ENCODE results near the gene MID1. TPM values are rescaled to one million over a fixed set of nuclear protein-coding genes. Genes with fewer than 3 reads are reported as not detected.

MID1 gene
- total and polyA plus RNA-seq, 4 donors: 4.3 to 25.8 (median 12.9) TPM

- H3K4me1 ChIP-seq (ENCODE audit: control insufficient read depth in 5 of 5, insufficient read depth in 5 of 5, low read length in 5 of 5): peaks cover 0 to 4% (median 3%) of the 10 kb centered on the region in 5 donors
- H3K27ac ChIP-seq (ENCODE audit: low read depth in 1 of 2, low read length in 1 of 2): no peak overlapping the region
- WGBS, 2 donors: 83 to 91% methylated on average over 4 of the region's 4 CpGs
- H3K36me3 ChIP-seq (ENCODE audit: control insufficient read depth in 4 of 4, insufficient read depth in 4 of 4, low read length in 4 of 4): peaks cover 0 to 2% (median 0%) of the 10 kb centered on the region in 4 donors
- no peak overlapping the region for H3K4me3 ChIP-seq
- peaks cover 0 to 21% (median 5%) of the 10 kb centered on the region in 3 donors for H3K27me3 ChIP-seq (ENCODE audit: control insufficient read depth in 3 of 3, insufficient read depth in 3 of 3, low read length in 2 of 3)
- ATAC-seq (ENCODE audit: insufficient read depth, low FRiP score): no peak
- no peak for TF ChIP-seq CTCF (IDR thresholded peaks at IDR 0.05; ENCODE audit: control extremely low read depth, extremely low read depth)
- no peak for DNase-seq
- H3K9ac ChIP-seq (ENCODE audit: insufficient read depth in 1 of 2, low read length in 2 of 2): no peak overlapping the region
- H3K9me3 ChIP-seq (ENCODE audit: control insufficient read depth in 4 of 4, insufficient read depth in 3 of 4, low read length in 3 of 4): no peaks in the 10 kb centered on the region
These were observed 114.7 kb downstream of the MID1 start for GRCh38 chrX:10505726-10506125.

- no peak overlapping the region for H3K27ac ChIP-seq (ENCODE audit: low read depth in 1 of 2, low read length in 1 of 2)
- H3K36me3 ChIP-seq (ENCODE audit: control insufficient read depth in 4 of 4, insufficient read depth in 4 of 4, low read length in 4 of 4): no peaks in the 10 kb centered on the region
- H3K9me3 ChIP-seq (ENCODE audit: control insufficient read depth in 4 of 4, insufficient read depth in 3 of 4, low read length in 3 of 4): no peaks in the 10 kb centered on the region
- 67 to 81% methylated on average over 2 of the region's 2 CpGs for WGBS, 2 donors
- DNase-seq (no peak), ATAC-seq (ENCODE audit: insufficient read depth, low FRiP score) (no peak)
- H3K4me3 ChIP-seq: no peak overlapping the region
- TF ChIP-seq CTCF (IDR thresholded peaks at IDR 0.05; ENCODE audit: control extremely low read depth, extremely low read depth): no peak
- no peak overlapping the region for H3K9ac ChIP-seq (ENCODE audit: insufficient read depth in 1 of 2, low read length in 2 of 2)
- H3K4me1 ChIP-seq (ENCODE audit: control insufficient read depth in 5 of 5, insufficient read depth in 5 of 5, low read length in 5 of 5): peaks cover 0 to 4% (median 2%) of the 10 kb centered on the region in 5 donors
- peaks cover 0 to 25% (median 0%) of the 10 kb centered on the region in 3 donors for H3K27me3 ChIP-seq (ENCODE audit: control insufficient read depth in 3 of 3, insufficient read depth in 3 of 3, low read length in 2 of 3)
These were observed 117.4 kb downstream of the MID1 start for GRCh38 chrX:10502961-10503360.

GRCh38 chrX:10501611-10502010 is 118.8 kb downstream of the MID1 start:
- 70 to 88% methylated on average over 6 of the region's 6 CpGs for WGBS, 2 donors
- H3K9ac ChIP-seq (ENCODE audit: insufficient read depth in 1 of 2, low read length in 2 of 2): no peak overlapping the region
- peaks cover 0 to 4% (median 0%) of the 10 kb centered on the region in 5 donors for H3K4me1 ChIP-seq (ENCODE audit: control insufficient read depth in 5 of 5, insufficient read depth in 5 of 5, low read length in 5 of 5)
- no peaks in the 10 kb centered on the region for H3K36me3 ChIP-seq (ENCODE audit: control insufficient read depth in 4 of 4, insufficient read depth in 4 of 4, low read length in 4 of 4)
- ATAC-seq (ENCODE audit: insufficient read depth, low FRiP score): no peak
- H3K27me3 ChIP-seq (ENCODE audit: control insufficient read depth in 3 of 3, insufficient read depth in 3 of 3, low read length in 2 of 3): peaks cover 0 to 25% (median 0%) of the 10 kb centered on the region in 3 donors
- no peak overlapping the region for H3K4me3 ChIP-seq
- no peak for TF ChIP-seq CTCF (IDR thresholded peaks at IDR 0.05; ENCODE audit: control extremely low read depth, extremely low read depth)
- H3K27ac ChIP-seq (ENCODE audit: low read depth in 1 of 2, low read length in 1 of 2): no peak overlapping the region
- H3K9me3 ChIP-seq (ENCODE audit: control insufficient read depth in 4 of 4, insufficient read depth in 3 of 4, low read length in 3 of 4): no peaks in the 10 kb centered on the region
- DNase-seq: no peak

- DNase-seq (peak in 2 of 3 donors; percentile 62 to 70), ATAC-seq (ENCODE audit: insufficient read depth, low FRiP score) (no peak)
- TF ChIP-seq CTCF (IDR thresholded peaks at IDR 0.05; ENCODE audit: control extremely low read depth, extremely low read depth): no peak
- Histone ChIP-seq H3K4me1 (ENCODE audit: control insufficient read depth in 5 of 5, insufficient read depth in 5 of 5, low read length in 5 of 5) (no peaks in the 10 kb centered on the region), H3K4me3 (no peak overlapping the region), H3K9me3 (ENCODE audit: control insufficient read depth in 4 of 4, insufficient read depth in 3 of 4, low read length in 3 of 4) (no peaks in the 10 kb centered on the region), H3K27ac (ENCODE audit: low read depth in 1 of 2, low read length in 1 of 2) (no peak overlapping the region), H3K27me3 (ENCODE audit: control insufficient read depth in 3 of 3, insufficient read depth in 3 of 3, low read length in 2 of 3) (peaks cover 0 to 30% (median 0%) of the 10 kb centered on the region in 3 donors), H3K36me3 (ENCODE audit: control insufficient read depth in 4 of 4, insufficient read depth in 4 of 4, low read length in 4 of 4) (peaks cover 0 to 3% (median 0%) of the 10 kb centered on the region in 4 donors), H3K9ac (ENCODE audit: insufficient read depth in 1 of 2, low read length in 2 of 2) (no peak overlapping the region)
These were observed 123.9 kb downstream of the MID1 start for GRCh38 chrX:10496345-10496965.
